Stimulated activated CD4-positive, alpha-beta T cell treated with anti-CD3 and anti-CD28 coated beads, Interleukin-1b, Interleukin-23, amount 100 ng/mL, for 48 hours (primary cell): ENCODE results near the gene RTP5.
"Not testable (repeated sequence)": the region's sequence is repeated elsewhere in the genome, so short reads cannot be mapped to it uniquely, and the experiment has no call there.

Source experiments
- DNase-seq: peaks from one replicate; pipeline ENCODE4 v3.0.0-alpha.2; 2020

The RTP5 gene

DNA sequence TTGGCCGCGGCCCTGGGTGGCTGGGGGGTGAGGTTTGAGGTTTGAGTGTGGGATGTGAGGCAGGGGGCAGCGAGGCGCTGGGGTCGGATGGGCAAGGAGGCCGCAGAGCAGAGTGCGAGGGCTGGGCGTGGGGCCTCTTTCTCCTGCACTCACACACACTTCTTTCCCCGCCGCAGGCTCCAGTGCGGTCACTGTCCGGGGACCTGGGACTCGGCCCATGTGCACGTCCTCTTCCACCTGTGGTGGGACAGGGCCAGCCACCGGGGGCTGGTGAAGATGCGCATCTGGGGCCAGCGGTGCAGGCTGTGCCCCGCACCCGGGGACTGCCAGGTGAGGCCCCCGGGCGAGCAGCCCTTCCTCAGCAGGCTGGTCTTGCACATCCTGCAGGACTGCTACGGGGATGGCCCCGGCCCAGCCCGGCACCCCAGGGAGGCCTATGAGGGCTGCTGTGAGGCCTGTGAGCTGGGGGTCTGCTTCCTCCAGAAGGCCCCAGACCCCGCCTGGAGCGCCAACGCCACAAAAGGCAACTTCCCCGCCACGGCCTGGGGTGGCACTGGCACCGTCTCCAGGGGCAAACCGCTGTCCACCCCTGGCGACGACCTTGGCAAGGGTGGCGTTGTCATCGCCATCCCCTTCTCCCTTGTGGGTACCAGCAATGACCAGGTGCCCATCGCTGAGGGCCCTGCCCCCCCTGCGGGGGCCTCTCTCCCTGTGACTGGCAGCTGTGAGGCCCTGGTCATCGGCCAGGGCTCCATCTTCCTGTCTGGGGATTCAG lies 2.2 kb downstream of the RTP5 start:
- no peak for DNase-seq

DNA sequence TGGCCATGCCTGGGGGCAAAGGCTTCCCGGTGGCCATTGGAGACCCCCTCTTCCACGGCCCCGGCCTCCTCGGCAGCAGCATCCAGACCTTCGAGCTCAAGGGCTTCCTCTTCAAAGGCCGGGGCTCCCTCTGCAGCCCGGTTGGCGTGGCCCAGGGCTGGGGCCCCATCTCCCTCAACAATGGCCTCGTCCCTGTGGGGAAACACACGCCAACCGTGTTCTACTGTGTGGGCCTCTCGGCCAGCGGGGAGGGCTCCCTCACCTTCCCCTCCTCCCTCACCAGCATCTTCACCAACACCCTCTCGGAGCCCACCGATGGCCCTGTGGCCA lies 2.7 kb downstream of the RTP5 start:
- DNase-seq: no peak

DNA sequence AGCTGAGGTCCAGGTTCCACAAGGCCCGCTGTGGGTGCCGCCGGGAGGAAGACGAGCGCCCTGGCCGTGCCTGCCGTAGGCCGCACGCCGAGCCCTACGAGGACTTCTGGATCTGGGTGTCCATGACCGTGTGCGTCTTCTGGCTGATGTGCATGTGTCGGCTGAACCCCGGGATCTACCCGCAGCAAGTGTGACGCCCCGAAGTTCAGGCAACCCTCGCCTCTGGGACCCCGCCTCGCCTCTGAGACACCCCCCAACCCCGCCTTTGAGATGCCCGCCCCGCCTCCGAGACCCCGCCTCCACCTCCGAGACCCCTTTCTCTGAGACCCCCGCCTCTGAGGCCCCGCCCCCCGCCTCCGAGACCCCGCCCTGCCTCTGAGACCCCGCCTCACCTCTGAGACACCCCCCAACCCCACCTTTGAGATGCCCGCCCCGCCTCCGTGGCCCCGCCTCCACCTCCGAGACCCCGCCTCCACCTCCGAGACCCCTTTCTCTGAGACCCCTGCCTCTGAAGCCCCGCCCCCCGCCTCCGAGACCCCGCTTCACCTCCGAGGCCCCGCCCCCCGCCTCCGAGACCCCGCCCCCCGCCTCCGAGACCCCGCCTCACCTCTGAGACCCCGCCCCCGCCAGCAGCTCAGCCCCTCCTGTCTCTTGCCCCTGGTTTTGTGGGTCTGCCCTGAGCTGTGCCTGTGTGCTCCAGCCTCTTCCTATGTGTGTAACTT lies 3.7 kb downstream of the RTP5 start:
- DNase-seq: no peak

DNA sequence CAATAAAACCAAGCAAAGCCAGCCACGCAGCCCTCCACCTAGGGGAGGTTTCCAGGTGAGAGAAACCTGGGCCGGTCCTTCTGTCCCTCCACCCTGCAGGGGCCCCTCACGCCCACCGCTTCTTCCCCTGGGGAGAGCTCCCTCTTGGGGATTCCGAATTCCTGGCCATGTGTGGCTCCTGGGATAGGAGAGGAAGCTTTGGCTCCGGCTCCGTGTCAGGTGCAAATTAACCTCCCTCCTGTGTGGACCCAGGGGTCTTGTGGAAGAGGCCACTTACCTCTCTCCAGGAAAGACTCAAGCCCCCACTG lies 4.2 kb downstream of the RTP5 start:
- no peak for DNase-seq

DNA sequence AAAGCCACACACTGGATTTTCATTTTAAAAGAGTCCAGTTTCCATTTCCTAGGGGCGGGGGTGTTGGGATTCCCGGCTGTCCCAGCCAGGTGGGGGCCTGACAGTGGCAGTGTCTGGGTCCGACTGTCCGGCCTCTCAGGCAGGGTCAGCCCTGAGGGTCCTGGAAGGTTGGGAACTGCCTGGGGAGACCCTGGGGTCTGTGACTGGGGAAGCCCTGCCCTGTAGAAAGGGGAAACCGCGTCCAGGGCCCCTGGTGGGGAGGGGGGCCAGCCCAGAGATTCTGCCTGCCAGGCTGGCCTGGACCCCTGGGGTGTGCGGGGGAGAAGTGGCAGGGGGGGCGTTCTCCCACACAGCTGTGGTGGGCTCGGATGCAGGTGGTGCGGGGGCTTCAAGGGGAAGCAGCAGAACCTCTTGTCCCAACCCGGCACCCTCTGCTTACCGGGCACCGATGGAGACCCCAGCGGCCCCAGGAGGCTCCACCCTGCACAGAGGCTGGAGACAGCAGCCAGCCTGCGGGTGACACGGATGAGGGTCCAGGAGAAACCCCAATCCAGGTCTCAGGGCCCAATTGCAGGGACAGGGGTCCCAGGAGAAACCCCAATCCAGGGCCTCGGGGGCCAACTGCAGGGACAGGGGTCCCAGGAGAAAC lies 4.9 kb downstream of the RTP5 start:
- no peak for DNase-seq

DNA sequence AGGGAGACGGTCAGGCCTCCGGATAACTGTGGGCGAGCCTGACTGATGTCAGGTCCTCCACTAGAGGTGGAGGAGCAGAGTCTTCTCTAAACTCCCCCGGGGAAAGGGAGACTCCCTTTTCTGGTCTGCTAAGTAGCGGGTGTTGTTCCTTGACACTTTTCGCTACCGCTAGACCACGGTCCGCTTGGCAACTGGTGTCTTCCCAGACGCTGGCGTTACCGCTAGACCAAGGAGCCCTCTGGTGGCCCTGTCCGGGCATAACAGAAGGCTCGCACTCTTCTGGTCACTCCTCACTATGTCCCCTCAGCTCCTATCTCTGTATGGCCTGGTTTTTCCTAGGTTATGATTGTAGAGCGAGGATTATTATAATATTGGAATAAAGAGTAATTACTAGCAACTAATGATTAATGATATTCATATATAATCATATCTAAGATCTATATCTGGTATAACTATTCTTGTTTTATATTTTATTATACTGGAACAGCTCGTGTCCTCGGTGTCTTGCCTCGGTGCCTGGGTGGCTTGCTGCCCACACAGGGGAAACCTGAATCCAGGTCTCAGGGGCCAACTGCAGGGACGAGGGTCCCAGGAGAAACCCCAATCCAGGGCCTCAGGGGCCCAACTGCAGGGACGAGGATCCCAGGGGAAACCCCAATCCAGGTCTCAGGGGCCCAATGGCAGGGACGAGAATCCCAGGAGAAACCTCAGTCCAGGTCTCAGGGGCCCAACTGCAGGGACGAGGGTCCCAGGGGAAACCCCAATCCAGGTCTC lies 6.4 kb downstream of the RTP5 start:
- not testable (repeated sequence) for DNase-seq

DNA sequence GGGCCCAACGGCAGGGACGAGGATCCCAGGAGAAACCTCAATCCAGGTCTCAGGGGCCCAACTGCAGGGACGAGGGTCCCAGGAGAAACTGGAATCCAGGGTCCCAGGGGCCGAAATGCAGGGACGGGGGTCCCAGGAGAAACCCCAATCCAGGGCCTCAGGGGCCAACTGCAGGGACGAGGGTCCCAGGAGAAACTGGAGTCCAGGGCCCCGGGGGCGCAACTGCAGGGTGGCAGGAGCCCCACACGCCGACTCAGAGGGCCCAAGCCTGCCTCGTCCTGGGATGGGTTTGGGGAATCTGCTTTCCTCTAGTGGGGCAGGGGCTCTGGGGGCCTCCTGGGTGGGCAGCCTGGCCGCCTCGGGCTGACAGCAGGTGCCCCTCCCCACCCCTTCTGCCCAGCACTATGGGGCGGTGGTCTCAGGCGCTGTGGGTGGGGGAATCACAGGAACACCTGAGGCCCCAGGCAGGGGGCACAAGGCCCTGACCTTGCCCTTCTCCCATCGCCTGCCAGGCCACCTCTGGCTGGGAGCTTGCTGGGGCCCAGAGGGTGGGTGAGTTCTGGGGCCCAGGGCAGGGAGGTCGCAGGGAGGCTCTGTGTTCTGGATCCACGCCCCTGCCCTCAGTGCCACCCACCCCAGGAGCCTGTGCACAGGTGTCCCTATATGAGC lies 7.1 kb downstream of the RTP5 start:
- DNase-seq: no peak

DNA sequence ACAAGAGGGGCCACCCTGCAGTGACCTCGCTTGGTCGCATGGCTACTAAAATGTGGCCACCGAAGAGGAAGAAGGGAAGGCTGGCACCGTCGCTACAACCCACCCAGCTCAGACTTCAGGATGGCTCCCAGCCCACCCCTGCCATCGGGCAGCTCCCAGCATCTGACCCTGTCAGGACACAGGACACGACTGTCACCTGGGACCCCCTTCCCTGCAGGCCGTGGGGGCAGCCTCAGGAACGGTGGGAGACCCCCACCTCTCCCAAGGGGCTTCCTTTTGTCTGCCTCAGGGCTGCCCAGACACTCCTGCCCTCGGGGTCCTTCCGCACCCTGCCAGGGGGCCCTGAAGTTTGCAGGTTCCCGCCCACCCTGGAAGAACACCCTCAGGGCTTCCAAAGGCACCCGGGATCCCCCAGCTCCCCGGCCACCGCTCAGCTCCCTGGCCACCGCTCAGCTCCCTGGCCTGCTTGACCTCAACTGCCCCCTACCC lies 7.7 kb downstream of the RTP5 start:
- no peak for DNase-seq

DNA sequence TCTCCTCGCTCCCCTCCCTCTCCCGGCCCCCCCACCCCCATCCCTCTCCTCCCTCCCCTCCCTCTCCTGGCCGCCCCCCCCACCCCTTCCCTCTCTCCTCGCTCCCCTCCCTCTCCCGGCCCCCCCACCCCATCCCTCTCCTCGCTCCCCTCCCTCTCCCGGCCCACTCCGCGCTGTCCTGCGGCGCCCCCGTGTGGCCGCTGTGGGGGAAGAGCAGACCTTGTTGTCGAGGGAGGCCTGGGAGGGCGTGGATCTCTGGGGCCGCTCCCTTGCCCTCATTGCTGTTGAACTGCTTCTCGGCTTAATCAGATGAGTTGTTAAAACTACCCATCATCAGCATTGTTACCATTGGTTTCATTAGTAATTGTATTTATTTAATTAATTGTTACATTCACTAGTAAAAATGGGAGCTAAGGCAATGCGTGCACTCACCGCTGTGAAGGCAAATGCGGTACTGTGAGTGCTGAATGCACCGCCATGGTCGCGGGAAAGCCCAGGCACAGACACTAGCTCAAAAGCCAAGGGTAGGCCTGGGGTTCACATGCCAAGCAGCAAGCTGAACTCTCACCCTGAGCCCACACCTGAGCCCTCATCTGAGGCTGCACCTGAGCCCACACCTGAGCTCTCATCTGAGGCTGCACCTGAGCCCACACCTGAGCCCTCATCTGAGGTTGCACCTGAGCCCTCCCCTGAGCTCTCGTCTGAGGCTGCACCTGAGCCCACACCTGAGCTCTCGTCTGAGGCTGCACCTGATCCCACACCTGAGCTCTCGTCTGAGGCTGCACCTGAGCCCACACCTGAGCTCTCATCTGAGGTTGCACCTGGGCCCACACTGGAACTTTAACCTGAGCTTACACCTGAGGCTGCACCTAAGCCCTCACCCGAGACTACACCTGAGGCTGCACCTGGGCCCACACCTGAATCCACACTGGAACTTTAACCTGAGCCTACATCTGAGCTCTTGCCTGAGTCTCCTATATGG lies 8.8 kb downstream of the RTP5 start:
- peak; percentile 81 for DNase-seq

DNA sequence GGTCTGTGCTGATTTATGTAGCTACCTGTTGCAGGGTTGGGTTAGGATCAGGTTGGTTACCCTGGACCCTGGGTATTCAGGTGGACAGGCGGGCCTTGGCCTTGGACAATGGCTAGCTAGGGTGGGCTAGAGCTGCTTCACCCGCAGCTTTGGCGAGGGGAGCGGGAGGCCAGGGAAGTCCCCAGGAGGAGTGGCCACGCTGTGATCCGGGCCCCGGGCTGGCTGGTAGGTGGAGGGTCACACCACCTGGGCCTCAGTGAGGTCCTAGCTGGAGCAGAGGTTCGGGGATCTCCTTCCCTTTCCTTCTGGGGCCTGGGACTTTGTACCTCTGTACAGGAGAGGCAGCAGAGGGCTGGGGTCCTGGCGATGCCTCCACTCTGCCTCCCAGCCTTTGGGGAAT lies 9.8 kb downstream of the RTP5 start:
- DNase-seq: no peak

DNA sequence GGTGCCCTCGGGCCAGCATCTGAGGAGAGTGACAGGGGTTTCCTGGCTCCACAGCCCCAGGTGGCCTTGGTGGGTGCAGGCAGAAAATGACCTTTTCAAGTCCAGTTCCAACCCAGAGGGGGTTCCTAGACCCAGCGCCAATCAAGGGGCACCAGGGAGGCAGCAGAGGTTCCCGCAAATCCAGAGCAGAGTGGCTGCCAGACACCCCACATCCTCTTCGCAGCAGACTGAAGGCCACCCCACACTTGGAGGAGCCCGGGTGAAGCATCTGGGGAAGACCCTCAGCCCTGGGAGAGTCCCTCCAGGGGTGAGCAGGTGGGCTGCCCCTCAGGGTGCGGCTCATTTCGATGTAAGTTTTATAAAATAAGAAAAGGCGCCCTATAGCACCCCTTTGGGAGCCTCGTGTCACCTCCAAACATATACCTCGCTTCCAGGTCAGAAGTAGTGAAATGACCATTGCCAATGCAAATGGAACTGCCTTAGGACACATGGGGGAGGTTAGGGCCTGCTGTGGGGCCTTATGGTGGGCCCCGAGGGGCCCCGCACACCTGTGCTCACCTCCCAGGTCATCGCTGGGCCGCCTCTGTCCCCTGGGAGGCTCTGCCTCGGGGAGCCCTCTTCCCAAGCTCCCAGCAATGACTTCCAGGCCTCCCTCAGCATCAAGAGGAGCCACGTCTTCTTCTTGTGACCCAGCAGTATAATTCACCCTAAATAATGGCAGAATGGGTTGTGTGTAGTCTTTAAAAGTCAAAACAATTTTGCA lies 11.0 kb downstream of the RTP5 start:
- DNase-seq: no peak

DNA sequence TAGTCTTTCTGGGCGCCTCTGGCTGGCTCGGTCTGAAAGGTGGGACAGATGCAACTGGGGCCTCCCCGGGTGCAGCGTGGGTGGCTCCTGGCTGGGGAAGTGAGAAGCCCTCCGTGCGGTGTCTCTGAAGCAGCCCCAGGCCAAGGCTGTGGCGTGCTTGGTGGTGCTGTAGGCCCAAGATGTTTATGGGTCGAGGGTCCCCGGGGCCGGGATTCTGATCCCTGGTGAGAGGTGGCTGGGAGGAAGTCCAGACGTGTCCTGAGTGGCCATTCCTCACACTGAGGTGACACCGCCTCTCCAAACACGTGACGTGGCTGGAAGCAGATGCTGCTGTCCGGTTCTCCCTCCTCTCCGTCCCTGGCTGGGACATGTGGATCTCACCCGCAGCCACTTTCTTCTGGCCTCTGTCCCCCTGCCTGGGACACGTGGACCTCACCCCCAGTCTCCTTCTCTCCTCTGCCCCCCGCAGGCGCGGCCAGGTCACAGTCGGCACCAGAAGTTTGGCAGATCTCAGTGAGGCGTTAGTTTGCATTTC lies 12.6 kb downstream of the RTP5 start:
- DNase-seq: peak; percentile 72

DNA sequence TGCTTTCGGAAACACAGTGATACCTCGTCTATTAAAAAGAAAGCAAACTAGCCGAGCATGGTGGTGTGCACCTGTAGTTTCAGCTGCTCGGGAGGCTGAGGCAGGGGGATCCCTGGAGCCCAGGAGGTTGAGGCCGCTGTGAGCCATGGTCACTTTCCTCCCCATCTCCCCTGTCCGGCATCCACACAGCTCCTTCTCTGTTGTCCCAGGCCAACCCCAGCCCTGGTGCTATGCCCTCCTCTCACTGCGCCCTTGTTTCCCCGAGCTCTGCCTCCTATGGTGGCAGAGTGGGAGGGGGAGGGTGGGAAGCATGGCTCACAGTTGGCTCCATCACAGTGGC lies 15.4 kb downstream of the RTP5 start:
- no peak for DNase-seq

DNA sequence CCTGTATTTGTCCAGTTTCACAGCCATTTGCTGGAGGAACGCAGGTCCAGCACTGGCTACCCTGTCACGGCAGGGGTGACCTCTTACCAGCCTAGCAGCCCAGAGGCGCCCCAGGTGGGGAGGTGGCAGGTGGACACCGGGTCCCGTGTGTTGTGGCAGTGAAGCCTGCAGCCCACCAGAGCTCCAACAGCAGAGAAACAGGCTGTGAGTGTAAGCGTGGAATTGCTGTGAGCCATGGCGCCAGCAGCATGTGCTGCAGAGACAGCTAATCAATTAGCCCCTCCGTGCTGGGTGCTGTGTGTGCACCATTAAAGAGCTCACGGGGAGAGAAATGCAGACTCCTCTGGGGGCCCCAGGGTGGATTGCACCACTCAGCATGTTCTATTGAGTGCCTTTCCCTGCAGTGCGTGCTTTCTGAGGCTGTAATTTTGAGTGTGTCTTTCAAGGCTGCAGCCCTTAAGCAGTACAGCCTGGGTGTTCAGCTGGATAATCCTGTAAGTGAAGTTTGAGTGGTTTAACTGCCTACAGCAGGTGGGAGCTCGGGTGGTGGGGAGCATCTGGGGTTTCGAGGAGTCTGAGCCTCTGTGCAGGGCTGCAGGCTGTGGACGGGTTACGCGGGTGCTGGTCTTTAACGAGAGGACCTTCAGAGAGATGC lies 15.9 kb downstream of the RTP5 start:
- no peak for DNase-seq

DNA sequence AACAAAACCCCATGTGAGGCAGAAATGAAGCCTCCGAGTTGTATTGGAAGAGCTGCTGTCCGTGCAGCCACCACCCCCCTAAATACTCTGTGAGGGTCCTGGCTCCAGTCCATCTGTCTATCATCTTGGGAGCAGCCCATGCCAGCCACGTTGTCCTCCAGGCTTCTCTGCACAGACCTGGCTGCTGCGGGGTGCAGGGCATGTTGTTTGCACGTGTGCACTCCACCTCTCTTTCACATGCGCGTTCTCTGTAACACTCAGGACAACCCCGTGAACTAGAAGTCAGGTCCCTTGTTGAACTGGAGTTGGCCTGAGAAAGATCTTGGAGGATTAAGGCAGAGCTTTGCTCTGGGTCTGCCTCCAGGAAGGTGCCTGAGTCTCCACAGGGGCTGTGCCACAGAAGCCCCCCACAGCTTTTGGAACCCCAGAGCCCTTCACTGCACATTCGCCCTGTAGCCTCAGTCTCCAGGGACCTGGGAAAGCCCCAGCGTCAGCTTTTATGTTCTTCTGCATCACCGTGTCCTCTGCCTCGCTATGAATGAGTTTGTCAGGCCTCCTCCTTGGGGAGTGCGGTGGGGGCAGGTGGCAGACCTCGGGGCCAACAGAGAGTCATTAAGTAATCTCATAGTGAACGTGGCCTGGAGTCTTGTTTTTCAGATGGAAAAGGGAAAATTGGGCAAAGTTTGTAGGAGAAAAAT lies 16.6 kb downstream of the RTP5 start:
- no peak for DNase-seq

DNA sequence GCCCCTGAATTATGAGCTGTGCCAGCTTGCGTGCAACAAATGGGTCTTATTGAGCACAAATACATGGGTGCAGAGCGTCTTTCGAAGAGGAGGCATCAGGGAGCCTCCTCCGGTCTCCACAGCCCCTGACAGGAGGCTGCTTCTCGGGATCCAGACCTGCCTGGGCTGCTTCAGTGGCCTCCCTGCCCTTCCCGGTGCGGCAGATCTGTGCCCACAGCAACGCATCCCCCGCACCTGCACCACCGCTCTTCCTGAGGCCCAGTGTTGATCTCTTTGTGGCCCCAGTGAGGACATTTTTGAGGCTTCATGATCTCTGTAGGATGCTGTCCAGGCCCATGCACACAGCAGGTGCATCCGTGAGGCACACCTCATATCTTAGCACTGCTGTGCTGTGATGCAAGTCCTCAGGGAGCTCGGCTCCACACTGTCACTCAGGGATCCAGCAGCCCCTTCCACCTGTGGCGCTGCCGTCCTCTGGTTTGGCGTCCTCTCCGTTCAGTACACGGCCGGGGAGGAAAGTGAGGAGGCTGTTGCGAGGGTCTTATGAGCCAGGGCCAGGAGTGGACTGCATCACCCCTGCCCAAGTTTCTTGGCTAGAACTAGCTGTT lies 17.4 kb downstream of the RTP5 start:
- no peak for DNase-seq

DNA sequence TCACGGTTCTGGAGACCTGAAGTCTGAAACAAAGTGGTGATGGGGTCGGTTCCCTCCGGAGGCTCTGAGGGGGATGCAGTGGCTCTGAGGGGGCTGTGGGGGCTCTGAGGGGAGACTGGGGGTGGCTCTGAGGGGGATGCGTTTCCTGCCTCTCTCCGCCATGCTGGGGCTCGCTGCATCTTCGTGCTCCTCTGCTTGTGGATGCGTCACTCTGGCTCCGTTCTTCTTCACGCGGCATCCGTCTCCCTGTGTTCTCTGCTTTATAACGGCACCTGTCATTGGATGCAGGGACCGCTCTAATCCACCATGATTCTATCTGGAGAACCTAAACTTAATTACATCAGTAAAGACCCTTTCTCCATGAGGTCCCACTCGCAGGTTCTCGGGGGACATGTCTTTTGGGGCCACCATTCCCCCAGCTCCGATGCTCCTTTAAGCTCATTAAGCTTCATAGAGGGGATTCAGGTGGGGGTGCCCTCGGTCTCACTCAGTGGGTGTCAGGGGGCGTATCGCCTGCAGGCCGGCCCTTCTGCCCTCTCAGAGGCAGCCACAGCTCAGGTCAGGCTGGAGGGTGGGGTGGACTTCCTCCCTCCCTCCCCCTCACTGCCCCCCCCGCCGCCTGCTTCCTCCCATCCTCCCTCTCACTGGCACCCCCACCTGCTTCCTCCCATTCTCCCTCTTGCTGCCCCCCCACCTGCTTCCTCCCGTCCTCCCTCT lies 18.4 kb downstream of the RTP5 start:
- no peak for DNase-seq

DNA sequence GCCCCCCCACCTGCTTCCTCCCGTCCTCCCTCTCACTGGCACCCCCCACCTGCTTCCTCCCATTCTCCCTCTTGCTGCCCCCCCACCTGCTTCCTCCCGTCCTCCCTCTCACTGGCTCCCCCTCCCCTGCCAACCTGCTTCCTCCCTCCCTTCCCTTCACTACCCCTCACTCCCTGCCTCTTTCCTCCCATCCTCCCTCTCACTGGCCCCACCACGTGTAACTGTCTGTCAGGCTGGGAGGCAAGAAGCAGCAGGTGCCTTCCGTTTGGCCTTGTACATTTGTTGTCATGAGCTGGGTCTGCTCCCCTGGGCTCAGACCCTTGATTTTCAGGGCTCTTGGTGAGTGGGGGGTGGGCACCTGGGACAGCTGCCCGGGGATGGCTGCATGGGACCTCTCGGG lies 19.1 kb downstream of the RTP5 start:
- no peak for DNase-seq
